Hematopoietic multipotent progenitor cell treated with erythropoietin and hydrocortisone succinate and interleukin-3 and kit ligand, for 8 days (in vitro differentiated cells): ENCODE results near the gene SIM2.

Experiments used
- DNase-seq: peaks from one replicate; pipeline ENCODE4 v3.0.0-alpha.2; 2015

The SIM2 gene

DNA sequence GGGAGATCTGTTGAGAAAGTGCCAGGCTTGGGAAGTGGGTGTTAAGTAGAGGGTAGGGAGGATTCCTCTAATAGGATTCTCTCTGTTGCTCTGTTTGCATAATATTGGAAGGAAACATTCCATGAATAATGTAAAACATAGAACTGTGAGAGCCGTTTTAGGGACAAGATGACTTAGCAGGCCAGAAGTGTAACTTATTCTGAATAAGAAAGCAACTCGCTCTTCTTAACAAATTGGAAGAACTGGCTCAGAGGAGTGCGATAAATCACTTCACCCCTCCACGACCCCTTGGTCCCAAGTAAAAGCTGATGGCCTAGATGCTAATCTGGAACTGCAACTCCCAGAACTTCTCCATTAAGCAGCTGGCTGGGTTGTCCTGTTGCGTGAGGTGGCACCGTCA, 19.1 kb downstream of the SIM2 start:
- DNase-seq = no peak

DNA sequence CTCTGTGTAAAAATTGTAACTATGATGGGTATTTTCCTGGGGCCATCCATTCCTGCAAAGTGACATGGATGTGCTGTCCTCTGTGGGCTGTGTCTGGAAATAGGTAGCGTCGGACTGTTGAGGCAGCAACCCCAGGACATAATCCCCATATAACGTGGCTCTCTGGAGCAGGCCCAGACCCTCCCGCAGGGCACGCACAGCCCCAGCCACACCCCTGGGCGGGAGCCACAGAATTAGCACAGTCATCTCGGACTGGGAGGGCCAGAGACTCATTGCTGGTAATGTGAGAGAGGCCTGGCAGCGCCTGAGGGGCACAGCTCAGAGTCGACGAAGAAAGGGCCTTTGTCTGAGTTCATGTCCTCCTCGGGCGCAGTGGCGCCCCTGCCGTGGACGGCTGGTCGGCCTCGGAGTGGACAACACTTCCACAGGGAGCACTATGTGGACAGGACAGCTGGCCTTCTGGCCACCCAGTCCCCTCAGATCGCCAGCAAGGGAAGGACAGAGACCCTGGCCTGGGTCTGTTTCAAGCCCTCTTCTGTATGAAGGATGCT, 20.1 kb downstream of the SIM2 start:
- peak; percentile 41 for DNase-seq

DNA sequence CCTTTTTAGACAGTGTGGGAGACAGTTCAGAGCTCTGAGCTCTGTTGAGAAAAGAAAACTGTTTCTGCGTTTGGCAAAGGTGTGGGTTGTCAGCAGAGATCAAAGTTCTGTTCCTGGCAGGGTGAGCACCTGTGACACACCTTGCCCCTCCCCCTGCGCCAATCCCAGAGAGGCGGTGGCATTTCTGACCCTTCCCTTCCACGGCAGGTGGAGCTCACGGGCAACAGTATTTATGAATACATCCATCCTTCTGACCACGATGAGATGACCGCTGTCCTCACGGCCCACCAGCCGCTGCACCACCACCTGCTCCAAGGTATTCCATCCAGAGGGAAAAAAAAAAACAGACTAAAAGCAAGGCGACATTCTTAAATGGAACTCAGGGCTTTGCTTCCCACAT, 20.7 kb downstream of the SIM2 start:
- no peak for DNase-seq

DNA sequence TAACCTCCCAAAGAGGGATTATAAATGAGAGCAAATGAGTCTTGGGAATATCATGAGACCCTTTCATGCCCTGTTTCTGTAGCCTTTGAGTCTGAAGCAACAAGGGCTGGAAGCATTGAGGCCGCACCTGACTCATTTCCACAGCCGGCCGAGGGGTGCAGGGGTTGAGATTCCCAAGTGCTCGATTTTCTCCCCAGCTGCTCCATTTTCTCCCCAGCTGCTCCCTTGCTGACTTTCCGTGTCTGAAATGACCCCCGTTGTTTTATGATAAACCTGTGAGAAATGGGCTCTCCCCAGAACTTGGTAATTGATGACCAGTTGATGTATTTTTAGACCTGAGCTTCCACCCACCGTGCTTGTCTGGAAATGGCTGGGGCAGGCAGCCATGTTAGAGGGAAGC, 22.9 kb downstream of the SIM2 start:
- DNase-seq = no peak

DNA sequence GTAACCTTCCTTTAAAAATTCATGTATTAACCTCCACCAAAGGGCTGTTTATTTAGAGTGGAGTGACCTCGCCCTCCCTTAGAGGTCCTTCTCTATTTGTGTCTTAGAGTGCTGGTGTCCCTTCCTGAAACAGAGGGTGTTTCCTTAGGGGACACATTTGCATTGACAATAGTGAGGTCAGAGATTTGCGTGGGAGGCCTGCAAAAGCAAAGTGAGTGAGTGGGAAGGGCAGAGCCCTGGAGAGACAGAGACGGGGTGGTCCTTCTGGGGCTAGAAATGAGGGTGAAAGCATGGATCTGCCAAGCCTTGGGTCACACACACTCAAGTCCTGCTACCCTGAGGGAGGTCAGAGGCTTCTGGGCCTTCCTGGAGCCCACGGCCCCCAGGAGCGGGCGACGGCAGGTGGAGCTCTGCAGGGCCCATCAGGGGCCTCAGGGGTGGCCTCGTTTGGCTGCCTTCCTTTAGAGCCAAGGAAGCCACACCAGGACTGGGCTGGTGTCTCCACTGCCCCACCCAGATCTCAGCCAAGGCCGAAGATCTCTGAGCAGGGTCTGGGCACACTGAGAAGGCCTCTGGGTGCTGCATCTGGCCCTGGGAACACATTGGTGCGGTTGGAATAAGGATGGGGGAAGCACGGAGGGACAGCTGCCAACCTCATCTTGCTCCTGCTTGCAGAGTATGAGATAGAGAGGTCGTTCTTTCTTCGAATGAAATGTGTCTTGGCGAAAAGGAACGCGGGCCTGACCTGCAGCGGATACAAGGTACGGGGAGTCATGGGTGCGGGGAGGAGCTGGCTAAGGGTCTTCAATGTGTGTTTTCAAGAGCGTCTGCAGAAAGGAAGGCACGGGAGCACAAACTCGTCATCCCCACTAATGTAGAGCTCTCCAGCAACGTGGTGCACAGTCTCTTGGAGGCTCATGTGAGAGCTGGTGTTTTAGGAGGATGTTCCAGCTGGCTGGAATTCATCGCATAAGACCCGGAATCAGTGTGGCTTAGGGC, 23.8 kb downstream of the SIM2 start:
- DNase-seq = no peak

DNA sequence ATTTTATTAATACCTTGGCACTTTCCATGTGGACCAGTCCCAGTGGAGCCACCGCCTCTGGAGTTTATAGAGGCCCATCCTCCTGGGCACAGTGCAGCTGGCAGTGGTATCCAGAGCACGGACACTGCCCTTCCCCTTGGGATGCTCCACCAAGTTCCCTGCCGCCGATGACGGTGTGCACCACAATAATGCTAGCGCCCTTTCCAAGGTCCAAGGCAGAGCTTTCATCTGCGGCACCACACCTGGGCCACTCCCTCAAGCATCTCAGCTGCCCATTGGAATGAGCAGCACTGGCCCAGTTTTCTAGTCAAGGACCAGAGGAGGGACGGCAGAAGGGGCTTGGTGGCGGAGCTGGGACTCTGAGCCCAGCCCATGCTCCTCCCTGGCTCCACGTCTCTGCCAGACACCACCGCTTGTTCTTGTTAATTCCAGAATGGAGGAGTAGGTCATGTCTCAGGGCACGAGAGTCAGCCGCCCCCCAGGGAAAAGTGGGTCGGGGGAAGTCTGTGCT, 24.5 kb downstream of the SIM2 start:
- DNase-seq = no peak

DNA sequence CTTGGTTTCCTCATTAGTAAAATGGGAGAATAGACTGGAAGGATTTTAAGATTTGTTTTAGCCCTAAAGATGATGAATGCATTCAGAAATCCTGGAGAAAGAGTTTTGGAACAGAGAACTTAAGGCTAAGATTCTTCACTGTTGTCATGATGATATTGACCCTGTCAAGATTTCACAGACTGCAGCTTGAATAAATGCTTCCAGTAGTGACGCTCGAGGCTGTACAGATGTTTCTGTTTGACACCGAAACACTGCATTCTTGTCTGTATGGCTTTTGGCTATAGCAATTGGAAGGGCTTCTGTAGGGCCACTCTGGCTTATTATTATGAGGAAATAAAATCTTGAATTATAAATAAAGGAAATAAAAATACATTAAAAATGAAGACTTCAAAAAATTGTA, 25.7 kb downstream of the SIM2 start:
- no peak for DNase-seq

DNA sequence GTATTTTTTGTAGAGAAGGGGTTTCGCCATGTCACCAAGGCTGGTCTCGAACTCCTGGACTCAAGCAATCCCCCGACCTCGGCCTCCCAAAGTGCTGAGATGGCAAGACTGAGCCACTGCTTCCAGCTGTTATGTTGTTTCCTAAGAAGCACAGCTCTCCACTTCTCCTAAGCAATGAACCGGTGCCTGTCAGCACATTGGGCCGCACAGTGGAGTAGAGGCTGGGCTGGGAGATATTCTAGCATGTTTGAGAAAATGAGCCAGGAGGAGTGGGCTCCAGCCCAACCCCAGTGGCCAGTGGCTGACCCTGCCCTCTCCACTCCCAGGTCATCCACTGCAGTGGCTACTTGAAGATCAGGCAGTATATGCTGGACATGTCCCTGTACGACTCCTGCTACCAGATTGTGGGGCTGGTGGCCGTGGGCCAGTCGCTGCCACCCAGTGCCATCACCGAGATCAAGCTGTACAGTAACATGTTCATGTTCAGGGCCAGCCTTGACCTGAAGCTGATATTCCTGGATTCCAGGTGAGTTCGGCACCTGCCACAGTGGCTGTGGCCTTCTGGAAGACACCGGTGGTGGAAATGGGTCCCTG, 27.0 kb downstream of the SIM2 start:
- DNase-seq = no peak

DNA sequence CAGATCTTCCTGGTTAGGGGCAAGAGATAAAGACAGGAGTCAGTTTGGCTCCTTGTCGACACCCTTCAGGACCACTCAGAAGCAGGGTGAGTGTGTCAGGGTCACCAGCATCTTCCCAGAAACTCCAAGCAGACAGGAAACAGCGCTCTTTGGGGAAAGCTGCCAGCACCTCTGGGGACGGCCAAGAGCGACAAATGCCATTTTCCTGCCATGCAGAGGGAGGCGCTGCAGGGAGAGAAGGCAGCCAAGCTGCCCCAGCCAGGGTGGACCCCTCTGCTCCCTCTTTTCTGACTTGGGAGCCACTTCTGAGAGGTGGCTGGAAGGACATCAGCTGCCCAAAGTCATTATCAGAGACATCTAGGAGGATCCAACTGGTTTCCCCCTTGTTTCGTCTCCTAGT, 29.0 kb downstream of the SIM2 start:
- no peak for DNase-seq

DNA sequence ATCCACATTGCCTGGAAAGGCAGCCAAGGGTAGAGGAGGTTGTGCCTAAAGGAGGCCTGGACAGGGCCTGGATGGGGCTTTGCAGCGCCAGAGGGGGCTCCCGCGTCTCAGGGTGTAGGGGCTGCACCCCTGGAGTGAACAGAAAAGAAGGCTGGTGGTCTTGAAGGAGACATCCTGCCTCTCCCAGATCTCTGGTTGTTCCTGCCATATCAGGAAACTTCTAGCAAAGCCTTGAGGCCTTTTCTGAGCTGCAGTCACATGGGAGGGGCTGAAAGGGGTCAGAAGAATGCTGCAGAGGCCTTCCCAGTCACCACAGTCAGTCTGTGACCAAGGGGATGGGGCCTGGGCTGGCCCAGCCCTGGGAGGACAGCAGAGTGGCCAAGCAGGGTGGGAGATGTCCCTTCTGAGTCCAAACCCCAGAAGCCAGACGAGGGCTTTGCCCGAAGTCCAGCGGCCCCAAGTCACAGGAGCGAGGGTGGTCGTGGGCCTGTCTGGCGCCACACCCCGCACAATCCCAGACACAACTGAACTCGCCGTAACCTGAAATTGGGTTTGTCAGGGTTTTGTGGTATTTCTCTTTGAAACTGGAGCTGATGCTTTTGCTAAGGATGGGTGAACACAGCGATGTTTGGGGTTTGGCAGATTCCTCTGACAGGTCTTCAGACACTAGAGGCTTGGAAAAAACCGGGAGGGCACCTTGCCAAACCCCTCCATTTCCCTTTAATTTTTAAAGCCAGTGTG, 29.6 kb downstream of the SIM2 start:
- DNase-seq = no peak

DNA sequence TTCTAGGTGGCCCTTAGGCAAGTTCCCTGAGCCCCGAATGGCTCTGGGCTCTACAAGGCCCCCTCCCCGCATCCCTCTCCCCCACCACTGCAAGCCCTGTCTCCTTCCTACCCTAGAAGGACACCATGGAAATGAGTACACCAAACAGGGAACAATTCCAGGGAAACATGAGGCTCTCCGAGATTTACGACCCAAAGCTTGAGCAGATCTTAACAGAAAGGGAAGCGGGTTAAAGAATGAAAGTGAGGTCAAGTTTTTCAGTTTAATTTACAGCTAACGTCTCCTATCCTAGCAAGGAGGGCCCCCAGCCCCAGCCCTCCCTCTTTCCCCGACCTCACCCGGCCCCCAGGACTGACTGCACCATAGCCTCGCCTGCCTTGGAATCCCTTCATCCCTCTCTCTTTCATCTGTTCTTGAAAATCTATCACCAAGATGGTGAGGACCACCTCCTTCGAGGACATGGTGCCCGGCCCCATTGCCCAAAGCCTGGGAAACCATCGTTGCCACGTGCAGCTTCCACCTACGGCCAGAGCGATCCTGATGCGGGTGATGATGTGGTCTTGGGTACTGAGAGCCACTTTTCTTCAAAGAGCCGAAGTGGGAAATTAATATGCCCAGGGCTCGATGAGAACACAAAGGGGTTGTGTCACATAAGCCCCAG, 30.5 kb downstream of the SIM2 start:
- no peak for DNase-seq

DNA sequence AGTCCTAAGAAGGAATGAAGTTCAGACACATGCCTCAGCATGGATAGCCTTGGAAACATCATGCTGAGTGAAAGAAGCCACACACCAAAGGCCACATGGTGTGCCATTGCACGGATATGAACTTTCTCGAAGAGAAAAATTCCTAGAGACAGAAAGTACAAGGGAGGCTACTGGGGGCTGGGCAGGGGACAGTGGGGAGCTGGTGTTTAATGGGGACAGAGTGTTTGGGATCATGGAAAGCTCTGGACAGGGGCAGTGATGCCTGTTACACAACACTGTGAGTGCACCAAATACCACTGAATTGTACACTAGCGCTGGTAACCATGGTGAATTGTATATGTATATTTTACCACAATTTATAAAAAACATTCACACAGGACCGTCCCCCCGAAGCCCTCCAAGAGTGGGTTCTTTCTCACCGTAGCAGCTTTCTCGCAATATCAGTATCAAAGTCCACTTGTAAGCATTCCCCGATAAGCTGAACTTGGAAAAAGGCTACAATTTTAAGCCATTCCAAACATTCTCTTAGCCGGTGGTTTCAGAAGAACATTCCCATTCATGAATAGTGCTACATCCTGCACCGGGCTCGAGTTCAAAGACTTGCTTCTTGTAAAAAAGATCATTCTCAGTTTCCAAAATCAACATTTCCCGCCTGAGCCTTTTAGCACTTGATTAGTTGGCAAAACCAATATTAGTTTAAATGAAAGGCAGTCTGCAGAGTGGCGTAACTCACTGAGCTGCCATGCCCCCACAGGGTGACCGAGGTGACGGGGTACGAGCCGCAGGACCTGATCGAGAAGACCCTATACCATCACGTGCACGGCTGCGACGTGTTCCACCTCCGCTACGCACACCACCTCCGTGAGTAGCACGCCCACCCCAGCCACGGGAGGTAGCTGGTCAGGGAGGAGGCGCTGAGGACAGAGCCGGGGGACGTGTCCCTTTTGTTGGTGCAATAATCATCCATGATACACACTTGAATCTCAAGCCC, 31.7 kb downstream of the SIM2 start:
- no peak for DNase-seq

DNA sequence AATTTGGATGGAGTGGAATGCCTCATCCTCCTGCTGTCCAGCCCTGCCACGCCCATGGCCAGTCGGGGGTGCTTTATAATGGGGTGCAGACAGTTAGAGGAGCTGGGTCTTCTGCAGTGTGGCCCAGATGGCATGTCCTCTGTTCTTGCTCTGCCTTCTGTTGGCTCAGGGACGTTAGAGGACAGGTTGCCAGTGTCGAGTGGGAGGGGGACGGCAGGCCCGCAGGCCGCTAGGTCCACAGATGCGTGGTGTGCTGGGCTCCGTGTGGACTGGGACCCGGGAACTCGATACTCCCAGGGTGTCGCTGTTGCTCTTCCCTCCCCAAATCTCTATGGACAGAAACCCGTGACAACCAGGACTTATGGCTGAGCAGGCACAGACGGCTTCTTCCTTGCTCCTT, 33.3 kb downstream of the SIM2 start:
- no peak for DNase-seq

DNA sequence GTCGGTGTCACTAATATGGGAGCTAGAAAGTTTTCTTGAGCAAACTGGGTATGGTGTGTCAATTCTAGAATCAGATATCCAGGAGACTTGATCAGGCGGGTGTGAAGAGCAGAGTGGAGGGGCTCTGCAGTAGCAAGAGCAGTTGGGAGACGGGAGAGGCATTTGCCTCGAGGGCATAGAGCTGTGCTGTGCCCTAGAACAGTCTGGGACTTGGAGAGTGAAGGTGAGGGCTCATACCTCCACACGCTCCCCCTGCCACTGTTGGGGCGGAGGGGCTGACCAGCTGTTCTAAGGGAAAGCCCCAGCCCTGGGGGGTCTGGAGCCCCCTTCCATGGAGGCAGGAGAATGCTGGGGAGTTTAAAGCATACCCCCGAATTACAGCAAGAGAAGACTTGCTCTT, 33.8 kb downstream of the SIM2 start:
- no peak for DNase-seq

DNA sequence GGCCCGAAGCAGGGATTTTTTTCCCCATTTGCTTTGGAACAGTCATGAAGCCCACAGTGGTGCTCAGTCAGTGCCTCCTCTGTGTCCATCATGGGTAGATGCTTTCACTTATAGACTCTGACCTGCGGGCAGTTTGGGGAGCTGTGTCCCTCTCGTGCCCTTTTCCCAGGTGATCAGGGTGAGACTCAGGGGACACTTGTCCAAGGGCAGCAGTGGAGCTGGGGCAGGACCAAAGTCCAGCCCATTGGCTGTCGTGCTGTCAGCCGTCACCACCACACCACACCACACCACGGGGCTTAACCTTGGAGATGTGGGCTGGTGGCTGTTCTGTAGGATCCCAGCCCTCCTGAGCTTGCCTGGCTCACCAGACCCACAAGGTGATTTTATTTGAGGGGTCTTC, 34.9 kb downstream of the SIM2 start:
- no peak for DNase-seq

DNA sequence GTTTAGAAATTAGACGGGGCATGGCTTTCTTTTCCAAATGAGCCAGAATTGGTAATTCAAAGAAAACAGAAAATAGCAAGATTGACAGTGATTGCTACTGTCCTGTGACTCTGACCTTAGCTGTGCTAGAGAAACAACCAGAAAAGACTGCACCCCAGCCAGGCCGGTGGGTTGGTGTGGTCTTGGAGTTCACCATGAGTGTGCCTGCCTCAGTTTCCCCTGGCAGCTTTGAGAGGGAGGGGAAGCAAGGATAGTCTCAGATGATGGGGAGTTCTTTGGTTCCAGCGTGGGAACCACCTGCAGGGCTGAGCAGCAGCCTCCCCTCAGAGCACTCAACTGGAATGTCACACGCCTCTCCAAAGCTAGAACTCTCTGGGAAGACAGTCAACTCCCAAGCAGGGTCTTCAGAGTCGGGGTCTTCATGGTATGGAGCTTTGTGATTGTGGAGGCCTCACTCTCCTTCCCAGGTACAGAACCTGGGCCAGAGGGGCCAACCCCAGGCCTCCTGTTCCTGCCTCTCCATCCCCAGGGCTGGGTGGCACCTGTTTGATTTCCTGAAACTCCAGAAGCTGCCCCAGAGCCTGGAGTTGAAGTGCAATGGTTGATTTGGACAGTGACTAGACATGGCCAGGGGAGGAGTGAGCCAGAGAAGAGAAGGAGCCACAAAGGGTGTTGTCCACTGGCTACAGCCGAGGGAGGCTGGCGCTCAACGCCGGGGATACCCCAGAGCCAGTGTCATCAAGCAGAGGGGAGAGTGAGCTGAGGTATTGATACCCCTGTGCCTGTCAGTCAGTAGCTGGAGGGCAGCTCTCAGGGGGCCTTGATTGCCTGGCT, 35.7 kb downstream of the SIM2 start:
- DNase-seq = no peak

DNA sequence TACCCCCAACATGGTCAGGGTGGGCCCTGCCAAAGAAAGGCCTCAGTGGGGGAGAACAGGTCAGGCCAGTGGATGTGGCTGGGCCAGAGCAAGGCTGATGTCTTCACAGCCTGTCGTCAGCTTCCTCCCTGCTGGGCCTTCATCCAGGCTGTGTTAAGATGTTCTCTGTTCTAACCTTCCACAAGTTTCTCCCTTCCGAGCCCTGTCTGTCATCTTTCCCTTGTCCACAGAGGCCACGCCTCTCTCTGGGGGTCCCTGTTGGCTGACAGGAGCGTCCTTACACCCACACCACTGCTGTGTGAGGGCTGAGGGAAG, 36.2 kb downstream of the SIM2 start:
- no peak for DNase-seq

DNA sequence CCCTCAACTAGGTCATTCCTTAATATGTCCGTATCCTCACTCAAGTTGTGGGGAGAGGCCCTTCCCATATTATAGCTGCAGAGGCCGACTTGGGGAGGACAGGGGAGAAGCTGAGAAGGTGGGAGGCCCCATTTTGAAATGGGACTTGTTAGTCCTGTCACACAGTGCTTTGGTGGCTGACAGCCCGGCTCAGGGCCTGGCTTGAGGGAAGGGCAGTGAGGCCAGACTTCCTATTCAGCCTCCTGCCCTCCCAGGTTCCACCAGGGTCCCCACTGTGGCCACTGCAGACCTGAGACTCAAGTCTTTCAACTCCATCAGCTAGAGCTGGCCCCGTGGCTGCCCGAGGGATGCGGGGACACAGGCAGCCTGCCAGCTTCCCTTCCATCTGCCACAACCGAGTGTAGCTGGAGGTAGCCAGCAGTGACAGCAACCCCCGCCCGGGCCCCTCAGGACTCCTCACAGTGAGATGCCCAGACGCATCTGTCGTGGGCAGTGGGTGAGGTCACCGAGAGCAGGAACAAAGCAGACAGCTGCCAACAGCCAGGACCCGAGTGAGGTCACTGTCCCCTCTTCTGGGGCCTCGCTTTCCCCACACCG, 36.9 kb downstream of the SIM2 start:
- DNase-seq = no peak

DNA sequence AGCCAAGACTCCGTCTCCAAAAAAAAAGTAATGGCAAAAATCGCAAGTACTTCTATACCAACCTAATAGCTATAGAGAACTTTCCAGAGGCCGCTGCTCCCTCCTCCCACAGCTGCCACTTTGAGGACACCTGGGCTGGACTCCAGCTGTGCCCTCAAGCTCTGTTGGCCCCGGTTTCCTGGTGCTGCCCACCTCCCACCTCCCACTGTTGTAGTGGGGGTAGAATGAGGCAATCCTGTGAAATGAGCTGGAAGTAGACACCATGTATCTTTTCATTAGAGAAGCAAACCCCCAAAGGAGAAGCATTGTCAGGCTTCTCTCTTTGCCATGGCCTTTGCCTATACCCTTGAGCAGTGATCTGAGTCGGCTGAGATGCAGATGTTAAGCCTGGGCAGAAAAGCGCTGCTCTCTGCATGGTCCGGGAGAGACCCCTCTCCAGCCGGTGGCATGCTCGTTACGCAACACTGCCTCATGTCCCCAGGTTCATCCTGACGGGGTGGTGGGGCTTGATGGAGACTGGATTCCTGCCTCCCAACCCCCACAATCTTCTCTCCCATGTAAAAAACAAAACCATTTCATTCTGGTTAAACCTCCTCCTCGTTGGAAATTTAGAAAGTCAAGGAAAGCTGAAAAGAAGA, 39.7 kb downstream of the SIM2 start:
- DNase-seq = no peak

DNA sequence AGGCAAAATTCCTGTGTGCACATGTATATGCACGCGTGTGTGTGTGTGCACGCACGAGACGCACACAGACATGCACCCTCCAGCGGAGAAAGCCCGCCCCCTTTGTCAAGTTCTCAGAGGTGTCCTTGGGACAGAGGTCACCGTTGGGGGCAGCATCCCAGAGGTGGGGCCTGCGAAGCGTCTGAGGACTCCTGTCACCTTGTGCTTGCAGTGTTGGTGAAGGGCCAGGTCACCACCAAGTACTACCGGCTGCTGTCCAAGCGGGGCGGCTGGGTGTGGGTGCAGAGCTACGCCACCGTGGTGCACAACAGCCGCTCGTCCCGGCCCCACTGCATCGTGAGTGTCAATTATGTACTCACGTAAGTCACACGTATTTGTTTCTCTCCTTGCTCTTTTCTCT, 42.6 kb downstream of the SIM2 start:
- no peak for DNase-seq
